ENCODE measurements around the gene AIFM3. TPM values are rescaled to one million over a fixed set of nuclear protein-coding genes. Genes with fewer than 3 reads are reported as not detected.
A peak's percentile ranks its signal among the peaks of the same experiment; 100 is the strongest.

Gene AIFM3
- total RNA-seq, 1 donor = 0.72 TPM

GRCh38 chr22:21028277-21029251 lies 61.5 kb downstream of the AIFM3 start:
- Histone ChIP-seq H3K27me3 (ENCODE audit: insufficient read depth, low read length) (peaks cover 32% of the 10 kb centered on the region), H3K4me3 (ENCODE audit: insufficient read depth, low read length) (no peak overlapping the region), H3K4me1 (ENCODE audit: insufficient read depth, low read length) (peaks cover 8% of the 10 kb centered on the region), H3K4me2 (ENCODE audit: insufficient read depth, low read length) (no peak overlapping the region), H2AFZ (ENCODE audit: low read length) (no peak overlapping the region), H4K20me1 (ENCODE audit: insufficient read depth, low read length) (no peaks in the 10 kb centered on the region), H3K27ac (ENCODE audit: low read depth, low read length) (no peak overlapping the region), H3K9me3 (ENCODE audit: low read depth, low read length) (no peaks in the 10 kb centered on the region), H3K36me3 (ENCODE audit: insufficient read depth, low read length) (no peaks in the 10 kb centered on the region), H3K79me2 (ENCODE audit: insufficient read depth, low read length) (no peaks in the 10 kb centered on the region)
- DNase-seq (ENCODE audit: insufficient read length, low spot score, missing footprints) = peak; percentile 76
- TF ChIP-seq CTCF (IDR thresholded peaks at IDR 0.05; ENCODE audit: extremely low read depth, low read depth, low read length) = no peak

- Histone ChIP-seq H3K36me3 (ENCODE audit: insufficient read depth, low read length) (no peaks in the 10 kb centered on the region), H2AFZ (ENCODE audit: low read length) (no peak overlapping the region), H3K27ac (ENCODE audit: low read depth, low read length) (no peak overlapping the region), H3K4me2 (ENCODE audit: insufficient read depth, low read length) (no peak overlapping the region), H3K9me3 (ENCODE audit: low read depth, low read length) (no peaks in the 10 kb centered on the region), H3K4me3 (ENCODE audit: insufficient read depth, low read length) (no peak overlapping the region), H3K4me1 (ENCODE audit: insufficient read depth, low read length) (peaks cover 8% of the 10 kb centered on the region), H4K20me1 (ENCODE audit: insufficient read depth, low read length) (no peaks in the 10 kb centered on the region), H3K27me3 (ENCODE audit: insufficient read depth, low read length) (peaks cover 32% of the 10 kb centered on the region), H3K79me2 (ENCODE audit: insufficient read depth, low read length) (no peaks in the 10 kb centered on the region)
- no peak for TF ChIP-seq CTCF (IDR thresholded peaks at IDR 0.05; ENCODE audit: extremely low read depth, low read depth, low read length)
- peak; percentile 37 for DNase-seq (ENCODE audit: insufficient read length, low spot score, missing footprints)
Observed at GRCh38 chr22:21029486-21030025, 62.5 kb downstream of the AIFM3 start.

- Histone ChIP-seq H4K20me1 (ENCODE audit: insufficient read depth, low read length) (no peaks in the 10 kb centered on the region), H3K9me3 (ENCODE audit: low read depth, low read length) (no peaks in the 10 kb centered on the region), H3K27ac (ENCODE audit: low read depth, low read length) (no peak overlapping the region), H3K27me3 (ENCODE audit: insufficient read depth, low read length) (peaks cover 32% of the 10 kb centered on the region), H3K36me3 (ENCODE audit: insufficient read depth, low read length) (no peaks in the 10 kb centered on the region), H3K79me2 (ENCODE audit: insufficient read depth, low read length) (no peaks in the 10 kb centered on the region), H2AFZ (ENCODE audit: low read length) (no peak overlapping the region), H3K4me3 (ENCODE audit: insufficient read depth, low read length) (no peak overlapping the region), H3K4me1 (ENCODE audit: insufficient read depth, low read length) (peaks cover 8% of the 10 kb centered on the region), H3K4me2 (ENCODE audit: insufficient read depth, low read length) (no peak overlapping the region)
- DNase-seq (ENCODE audit: insufficient read length, low spot score, missing footprints) = no peak
- TF ChIP-seq CTCF (IDR thresholded peaks at IDR 0.05; ENCODE audit: extremely low read depth, low read depth, low read length) = no peak
Observed at GRCh38 chr22:21030032-21030431, 63.0 kb downstream of the AIFM3 start.

Other genes starting within 250 kb of the AIFM3 start
- not detected in 2 replicates for gene SERPIND1, start 193.1 kb upstream of the AIFM3 start, total RNA-seq
- gene PI4KA, start 108.4 kb upstream of the AIFM3 start, total RNA-seq = 61.9 and 63.4 TPM in 2 replicates
- 13.0 and 15.3 TPM in 2 replicates for gene SNAP29, start 108.2 kb upstream of the AIFM3 start, total RNA-seq
- gene CRKL, start 49.8 kb upstream of the AIFM3 start, total RNA-seq = 31.2 and 38.4 TPM in 2 replicates
- 56.8 and 58.0 TPM in 2 replicates for gene LZTR1, start 15.0 kb downstream of the AIFM3 start, total RNA-seq
- gene THAP7, start 34.9 kb downstream of the AIFM3 start, total RNA-seq = 23.9 and 24.2 TPM in 2 replicates
- 3.2 and 5.1 TPM in 2 replicates for gene P2RX6, start 47.9 kb downstream of the AIFM3 start, total RNA-seq
- under 0.01 and 0.36 TPM in 2 replicates for gene SLC7A4, start 65.3 kb downstream of the AIFM3 start, total RNA-seq
- gene LRRC74B, start 78.7 kb downstream of the AIFM3 start, total RNA-seq = under 0.01 TPM in 1 of 2 replicates, not detected in the other

All from osteoblast (primary cell).